ENCODE results near the gene ZNF385A. TPM values are rescaled to one million over a fixed set of nuclear protein-coding genes. Genes with fewer than 3 reads are reported as not detected.

Gene ZNF385A
- total and polyA plus RNA-seq, 4 donors, result 2.5 to 4.0 (median 2.8) TPM

- TF ChIP-seq REST (IDR thresholded peaks at IDR 0.05), result no peak
- TF ChIP-seq SP1 (IDR thresholded peaks at IDR 0.05), result no peak
- TF ChIP-seq YY1 (IDR thresholded peaks at IDR 0.05), result no peak
- peak; percentile 100 for TF ChIP-seq RAD21 (IDR thresholded peaks at IDR 0.05)
- no peak for TF ChIP-seq JUND (IDR thresholded peaks at IDR 0.05)
- TF ChIP-seq TAF1 (conservative IDR thresholded peaks at IDR 0.05), result no peak
- TF ChIP-seq FOXA2 (IDR thresholded peaks at IDR 0.05), result no peak
- no peak for TF ChIP-seq EGR1 (IDR thresholded peaks at IDR 0.05; ENCODE audit: low read depth in 2 of 2)
- TF ChIP-seq FOXA1 (IDR thresholded peaks at IDR 0.05), result no peak
- no peak for TF ChIP-seq HNF4A (conservative IDR thresholded peaks at IDR 0.05)
- TF ChIP-seq MAX (IDR thresholded peaks at IDR 0.05), result no peak
- no peak for TF ChIP-seq GABPA (IDR thresholded peaks at IDR 0.05 in 1 of 2, conservative IDR thresholded peaks at IDR 0.05 in 1 of 2)
Observed at GRCh38 chr12:54398995-54399793, 14.7 kb upstream of the ZNF385A start (continued).

GRCh38 chr12:54398218-54398617 lies 13.7 kb upstream of the ZNF385A start:
- Histone ChIP-seq H3K4me1 (ENCODE audit: control insufficient read depth in 4 of 4, insufficient read depth in 4 of 4, low read length in 3 of 4) (peaks cover 0 to 5% (median 1%) of the 10 kb centered on the region in 4 donors), H3K4me3 (ENCODE audit: low read depth in 1 of 3, low read length in 3 of 3) (no peak overlapping the region), H3K9ac (ENCODE audit: low read depth in 1 of 2, low read length in 2 of 2) (no peak overlapping the region), H3K9me3 (ENCODE audit: control insufficient read depth in 4 of 4, low read length in 3 of 4) (no peaks in the 10 kb centered on the region), H3K27ac (ENCODE audit: low read depth in 1 of 2, low read length in 2 of 2) (no peak overlapping the region), H3K27me3 (ENCODE audit: control insufficient read depth in 4 of 4, insufficient read depth in 4 of 4, low read length in 3 of 4) (no peaks in the 10 kb centered on the region), H3K36me3 (ENCODE audit: control insufficient read depth in 4 of 4, insufficient read depth in 3 of 4, low read depth in 1 of 4, low read length in 3 of 4) (peaks cover 15 to 71% (median 65%) of the 10 kb centered on the region in 4 donors)
- TF ChIP-seq YY1 (IDR thresholded peaks at IDR 0.05) (no peak), MAX (IDR thresholded peaks at IDR 0.05) (no peak), FOXA2 (IDR thresholded peaks at IDR 0.05) (no peak), EGR1 (IDR thresholded peaks at IDR 0.05; ENCODE audit: low read depth in 2 of 2) (no peak), NR2F2 (IDR thresholded peaks at IDR 0.05) (no peak), REST (IDR thresholded peaks at IDR 0.05) (no peak), ATF3 (IDR thresholded peaks at IDR 0.05) (no peak)
- DNase-seq (ENCODE audit: low spot score), result no peak
- WGBS, result 96% methylated on average over 2 of the region's 2 CpGs
